H1 (cell line): ENCODE results near the gene PLA2R1. TPM values are rescaled to one million over a fixed set of nuclear protein-coding genes. Genes with fewer than 3 reads are reported as not detected.

ENCODE experiments used
- HDAC2 ChIP-seq, 2 experiments: fragments of 300-600 bp in 1 of 2; sonication (generic) in 1 of 2; IDR thresholded peaks; 2 replicates each; pipeline ENCODE4 v1.6.1; 2011 to 2012; ENCODE audit warnings: low read depth in 2 of 2, low read length in 2 of 2, mild to moderate bottlenecking in 2 of 2, moderate library complexity in 2 of 2, borderline replicate concordance in 1 of 2, inconsistent platforms in 1 of 2
- KDM1A ChIP-seq: fragments of 200-600, 300-600 bp; sonication (generic); IDR thresholded peaks from 2 replicates; pipeline ENCODE4 v1.7.1; 2016; ENCODE audit warnings: mild to moderate bottlenecking, low read length, borderline replicate concordance
- polyA plus RNA-seq, 7 experiments: library from polyadenylated mRNA; depleted of rRNA in 3 of 7; stranded (reverse) in 5 of 7; unstranded in 2 of 7; fragments of >200 nt in 5 of 7; fragments of 200-250 nt in 2 of 7; gene quantifications; 1 replicate in 5 of 7; 2 replicates in 1 of 7; 4 replicates in 1 of 7; pipeline versions ENCODE4 v1.2.1 to v1.2.3, GENCODE V29; 2011 to 2013; ENCODE audit warnings: missing spikeins in 2 of 7, mixed read lengths in 2 of 7
- total RNA-seq: library from RNA; stranded (reverse); fragmentation: NEBNext Ultra II Directional; extraction: Animal tissue kit (Norgen Biotek cat#: 25700); gene quantifications from 2 replicates; pipeline ENCODE4 v1.2.1, GENCODE V29; 2021
- TF ChIP-seq, protein P1 (sequence below): fragments of 300-600 bp; sonication (generic); IDR thresholded peaks from 2 replicates; pipeline ENCODE4 v1.7.1; 2012; ENCODE audit warnings: low read length, moderate library complexity, mild to moderate bottlenecking, inconsistent platforms; ENCODE audit not compliant: insufficient replicate concordance

Gene PLA2R1
- total and polyA plus RNA-seq, 2 of the 8 experiments (the other 6 are each of a cell fraction or from before 2014, with no cell fraction given), result 0.65 to 1.5 TPM

DNA sequence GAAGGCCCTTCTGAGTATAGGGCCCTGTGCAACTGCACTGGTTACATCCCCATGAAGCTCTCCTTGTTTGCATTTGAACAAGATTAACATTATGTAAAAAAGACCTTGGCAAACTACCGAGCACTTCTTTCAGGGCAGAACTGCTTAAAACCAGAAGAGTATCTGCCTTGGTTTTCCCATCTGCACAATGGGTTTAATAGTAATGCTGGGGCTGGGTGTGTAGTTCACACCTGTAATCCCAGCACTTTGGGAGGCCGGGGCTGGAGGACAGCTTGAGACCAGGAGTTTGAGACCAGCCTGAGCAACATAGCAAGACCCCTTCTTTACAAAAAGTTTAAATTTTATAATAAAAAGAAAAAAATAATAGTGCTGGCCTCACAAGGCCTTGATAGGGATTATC lies 8.5 kb downstream of the PLA2R1 start (continued):
- TF ChIP-seq, protein P1, sequence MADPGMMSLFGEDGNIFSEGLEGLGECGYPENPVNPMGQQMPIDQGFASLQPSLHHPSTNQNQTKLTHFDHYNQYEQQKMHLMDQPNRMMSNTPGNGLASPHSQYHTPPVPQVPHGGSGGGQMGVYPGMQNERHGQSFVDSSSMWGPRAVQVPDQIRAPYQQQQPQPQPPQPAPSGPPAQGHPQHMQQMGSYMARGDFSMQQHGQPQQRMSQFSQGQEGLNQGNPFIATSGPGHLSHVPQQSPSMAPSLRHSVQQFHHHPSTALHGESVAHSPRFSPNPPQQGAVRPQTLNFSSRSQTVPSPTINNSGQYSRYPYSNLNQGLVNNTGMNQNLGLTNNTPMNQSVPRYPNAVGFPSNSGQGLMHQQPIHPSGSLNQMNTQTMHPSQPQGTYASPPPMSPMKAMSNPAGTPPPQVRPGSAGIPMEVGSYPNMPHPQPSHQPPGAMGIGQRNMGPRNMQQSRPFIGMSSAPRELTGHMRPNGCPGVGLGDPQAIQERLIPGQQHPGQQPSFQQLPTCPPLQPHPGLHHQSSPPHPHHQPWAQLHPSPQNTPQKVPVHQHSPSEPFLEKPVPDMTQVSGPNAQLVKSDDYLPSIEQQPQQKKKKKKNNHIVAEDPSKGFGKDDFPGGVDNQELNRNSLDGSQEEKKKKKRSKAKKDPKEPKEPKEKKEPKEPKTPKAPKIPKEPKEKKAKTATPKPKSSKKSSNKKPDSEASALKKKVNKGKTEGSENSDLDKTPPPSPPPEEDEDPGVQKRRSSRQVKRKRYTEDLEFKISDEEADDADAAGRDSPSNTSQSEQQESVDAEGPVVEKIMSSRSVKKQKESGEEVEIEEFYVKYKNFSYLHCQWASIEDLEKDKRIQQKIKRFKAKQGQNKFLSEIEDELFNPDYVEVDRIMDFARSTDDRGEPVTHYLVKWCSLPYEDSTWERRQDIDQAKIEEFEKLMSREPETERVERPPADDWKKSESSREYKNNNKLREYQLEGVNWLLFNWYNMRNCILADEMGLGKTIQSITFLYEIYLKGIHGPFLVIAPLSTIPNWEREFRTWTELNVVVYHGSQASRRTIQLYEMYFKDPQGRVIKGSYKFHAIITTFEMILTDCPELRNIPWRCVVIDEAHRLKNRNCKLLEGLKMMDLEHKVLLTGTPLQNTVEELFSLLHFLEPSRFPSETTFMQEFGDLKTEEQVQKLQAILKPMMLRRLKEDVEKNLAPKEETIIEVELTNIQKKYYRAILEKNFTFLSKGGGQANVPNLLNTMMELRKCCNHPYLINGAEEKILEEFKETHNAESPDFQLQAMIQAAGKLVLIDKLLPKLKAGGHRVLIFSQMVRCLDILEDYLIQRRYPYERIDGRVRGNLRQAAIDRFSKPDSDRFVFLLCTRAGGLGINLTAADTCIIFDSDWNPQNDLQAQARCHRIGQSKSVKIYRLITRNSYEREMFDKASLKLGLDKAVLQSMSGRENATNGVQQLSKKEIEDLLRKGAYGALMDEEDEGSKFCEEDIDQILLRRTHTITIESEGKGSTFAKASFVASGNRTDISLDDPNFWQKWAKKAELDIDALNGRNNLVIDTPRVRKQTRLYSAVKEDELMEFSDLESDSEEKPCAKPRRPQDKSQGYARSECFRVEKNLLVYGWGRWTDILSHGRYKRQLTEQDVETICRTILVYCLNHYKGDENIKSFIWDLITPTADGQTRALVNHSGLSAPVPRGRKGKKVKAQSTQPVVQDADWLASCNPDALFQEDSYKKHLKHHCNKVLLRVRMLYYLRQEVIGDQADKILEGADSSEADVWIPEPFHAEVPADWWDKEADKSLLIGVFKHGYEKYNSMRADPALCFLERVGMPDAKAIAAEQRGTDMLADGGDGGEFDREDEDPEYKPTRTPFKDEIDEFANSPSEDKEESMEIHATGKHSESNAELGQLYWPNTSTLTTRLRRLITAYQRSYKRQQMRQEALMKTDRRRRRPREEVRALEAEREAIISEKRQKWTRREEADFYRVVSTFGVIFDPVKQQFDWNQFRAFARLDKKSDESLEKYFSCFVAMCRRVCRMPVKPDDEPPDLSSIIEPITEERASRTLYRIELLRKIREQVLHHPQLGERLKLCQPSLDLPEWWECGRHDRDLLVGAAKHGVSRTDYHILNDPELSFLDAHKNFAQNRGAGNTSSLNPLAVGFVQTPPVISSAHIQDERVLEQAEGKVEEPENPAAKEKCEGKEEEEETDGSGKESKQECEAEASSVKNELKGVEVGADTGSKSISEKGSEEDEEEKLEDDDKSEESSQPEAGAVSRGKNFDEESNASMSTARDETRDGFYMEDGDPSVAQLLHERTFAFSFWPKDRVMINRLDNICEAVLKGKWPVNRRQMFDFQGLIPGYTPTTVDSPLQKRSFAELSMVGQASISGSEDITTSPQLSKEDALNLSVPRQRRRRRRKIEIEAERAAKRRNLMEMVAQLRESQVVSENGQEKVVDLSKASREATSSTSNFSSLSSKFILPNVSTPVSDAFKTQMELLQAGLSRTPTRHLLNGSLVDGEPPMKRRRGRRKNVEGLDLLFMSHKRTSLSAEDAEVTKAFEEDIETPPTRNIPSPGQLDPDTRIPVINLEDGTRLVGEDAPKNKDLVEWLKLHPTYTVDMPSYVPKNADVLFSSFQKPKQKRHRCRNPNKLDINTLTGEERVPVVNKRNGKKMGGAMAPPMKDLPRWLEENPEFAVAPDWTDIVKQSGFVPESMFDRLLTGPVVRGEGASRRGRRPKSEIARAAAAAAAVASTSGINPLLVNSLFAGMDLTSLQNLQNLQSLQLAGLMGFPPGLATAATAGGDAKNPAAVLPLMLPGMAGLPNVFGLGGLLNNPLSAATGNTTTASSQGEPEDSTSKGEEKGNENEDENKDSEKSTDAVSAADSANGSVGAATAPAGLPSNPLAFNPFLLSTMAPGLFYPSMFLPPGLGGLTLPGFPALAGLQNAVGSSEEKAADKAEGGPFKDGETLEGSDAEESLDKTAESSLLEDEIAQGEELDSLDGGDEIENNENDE, result no peak
- TF ChIP-seq KDM1A, result peak; percentile 84
- TF ChIP-seq HDAC2 (IDR thresholded peaks at IDR 0.05; ENCODE audit: borderline replicate concordance in 1 of 2, low read depth in 2 of 2, low read length in 2 of 2), result peak in 1 of 2 experiments; percentile 77; a peak in 1 of 4 replicates
